Esophagus mucosa (tissue), 1 donor: ENCODE results near the gene NECTIN2. TPM values are rescaled to one million over a fixed set of nuclear protein-coding genes. Genes with fewer than 3 reads are reported as not detected.

Experiments used
- ATAC-seq: fragments of 200-7000 bp; cut with Tn5 transposase; one replicate; pipeline ENCODE4 v1.9.1; 2020
- total RNA-seq: library from RNA; stranded (reverse); gene quantifications from one replicate; pipeline ENCODE4 v1.2.4, GENCODE V29; 2023
- donor health status: DM: yes; HTN: yes; CAD: no.

Gene NECTIN2
- 64.4 TPM for total RNA-seq

- ATAC-seq: peak; percentile 92
These were observed at the start of gene NECTIN2 for GRCh38 chr19:44845612-44846454. NECTIN2 (plus strand) TSS chr19:44846297; CDS start chr19:44846526, 229 bp downstream.

DNA sequence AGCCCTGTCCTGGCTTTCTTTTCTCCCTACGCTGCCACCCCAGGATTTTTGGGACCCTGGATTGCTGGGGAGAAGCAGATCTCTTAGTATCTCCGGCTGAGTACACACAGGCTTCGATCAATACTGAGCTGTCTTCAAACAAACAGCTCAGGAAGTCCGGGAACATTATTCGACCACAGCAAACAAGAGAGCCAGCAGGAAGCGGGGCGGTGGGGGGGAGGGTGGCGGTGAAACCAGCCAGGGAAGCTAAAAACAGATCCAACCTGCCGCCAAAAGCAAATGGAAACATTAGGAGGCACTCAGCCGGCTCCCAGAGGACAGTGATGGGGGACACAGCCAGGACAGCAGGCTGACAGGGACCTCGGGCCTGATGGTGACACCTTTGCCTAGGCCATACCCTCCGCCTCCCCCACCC lies 49.4 kb upstream of the NECTIN2 start:
- no peak for ATAC-seq

DNA sequence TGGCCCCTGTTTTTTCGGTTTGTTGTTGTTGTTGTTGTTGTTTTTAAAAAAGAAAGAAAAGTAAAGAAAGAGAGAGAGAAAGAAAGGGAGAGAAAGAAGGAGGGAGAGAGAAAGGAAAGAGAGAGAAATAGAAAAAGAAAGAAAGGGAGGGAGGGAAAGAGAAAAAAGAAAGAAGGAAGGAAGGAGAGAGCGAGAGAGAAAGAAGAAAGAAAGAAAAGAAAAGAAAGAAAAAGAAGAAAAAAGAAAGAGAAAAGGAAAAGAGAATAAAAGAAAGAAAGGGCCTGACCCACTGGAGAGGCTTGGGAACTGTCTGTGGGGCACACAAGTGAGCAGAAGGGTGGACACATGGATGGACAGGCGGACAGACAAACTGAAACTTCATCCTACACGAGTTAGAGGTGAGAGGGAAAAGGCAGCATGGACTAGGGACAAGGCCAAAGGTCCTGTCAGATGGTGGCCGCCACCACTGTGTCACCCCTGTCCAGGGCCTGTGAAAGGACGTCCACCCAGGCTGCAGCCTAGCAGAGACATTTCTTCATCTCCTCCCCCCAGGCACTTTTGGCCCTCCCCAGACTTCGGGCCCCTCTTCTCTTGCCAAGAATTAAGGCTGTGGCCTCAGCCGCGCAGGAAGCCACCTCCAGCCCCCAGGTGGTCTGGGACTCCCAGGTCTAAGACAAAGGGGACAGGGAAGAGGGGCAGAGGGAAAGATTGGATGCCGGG lies 46.3 kb upstream of the NECTIN2 start:
- peak; percentile 8 for ATAC-seq

GRCh38 chr19:44800461-44800860 lies 45.6 kb upstream of the NECTIN2 start:
- peak; percentile 91 for ATAC-seq

GRCh38 chr19:44803442-44804428 lies 42.4 kb upstream of the NECTIN2 start:
- no peak for ATAC-seq

DNA sequence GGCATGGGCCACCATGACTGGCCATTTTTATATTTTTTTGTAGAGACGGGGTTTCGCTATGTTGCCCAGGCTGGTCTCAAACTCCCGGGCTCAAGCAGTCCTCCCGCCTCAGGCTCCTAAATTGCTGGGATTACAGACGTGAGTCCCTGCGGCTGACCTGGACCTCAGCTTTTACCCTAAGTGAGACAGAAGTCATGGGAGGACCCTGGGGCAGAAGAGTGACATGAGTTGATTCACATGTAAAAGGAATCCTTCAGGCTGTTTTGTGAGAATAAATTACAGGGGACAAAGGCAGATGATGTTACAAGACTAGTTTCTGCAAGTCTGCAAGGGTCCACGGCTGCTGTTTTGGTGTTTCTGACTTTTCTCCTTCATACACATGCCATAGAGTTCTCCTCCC lies 39.8 kb upstream of the NECTIN2 start:
- no peak for ATAC-seq

GRCh38 chr19:44807162-44807561 lies 38.9 kb upstream of the NECTIN2 start:
- peak; percentile 79 for ATAC-seq

DNA sequence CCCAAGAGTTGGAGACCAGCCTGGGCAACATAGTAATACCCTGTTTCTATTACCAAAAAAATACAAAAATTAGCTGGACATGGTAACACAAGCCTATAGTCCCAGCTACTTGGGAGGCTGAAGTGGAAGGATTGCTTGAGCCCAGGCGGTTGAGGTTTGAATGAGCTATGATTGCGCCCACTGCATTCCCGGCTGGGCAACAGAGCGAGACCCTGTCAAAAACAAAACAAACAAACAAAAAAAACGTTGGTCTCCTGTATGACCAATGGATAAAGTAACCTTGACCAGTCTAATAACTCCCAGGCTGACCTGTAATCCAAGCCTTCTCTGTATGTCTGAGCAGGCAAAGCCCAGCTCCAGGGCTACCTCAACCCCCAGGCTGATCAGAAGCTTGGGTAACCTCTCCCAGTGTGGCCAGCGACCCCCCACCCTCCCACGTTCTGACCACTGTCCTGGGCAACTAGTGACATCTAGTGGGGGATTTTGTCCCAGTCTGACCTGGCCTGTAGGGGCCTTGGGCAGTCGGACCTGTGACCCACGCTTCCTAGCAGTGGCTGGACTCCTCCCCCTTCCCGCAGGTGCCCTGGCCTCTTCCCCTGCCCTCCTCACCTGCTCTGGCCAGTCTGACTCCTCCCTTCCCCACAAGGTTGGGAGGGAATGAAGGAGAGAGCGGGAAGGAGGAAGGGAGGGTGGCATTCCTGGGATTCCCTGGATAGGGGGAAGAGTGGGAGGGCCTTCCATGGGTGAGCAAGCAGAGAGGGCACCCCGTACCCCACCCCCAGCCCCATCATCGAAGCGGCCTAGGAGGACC lies 38.2 kb upstream of the NECTIN2 start:
- peak; percentile 17 for ATAC-seq

GRCh38 chr19:44808463-44809371 lies 37.4 kb upstream of the NECTIN2 start, which contains the start of gene BCAM:
BCAM (plus strand) TSS chr19:44809103; CDS start chr19:44809125, 22 bp downstream.
- peak; percentile 40 for ATAC-seq

DNA sequence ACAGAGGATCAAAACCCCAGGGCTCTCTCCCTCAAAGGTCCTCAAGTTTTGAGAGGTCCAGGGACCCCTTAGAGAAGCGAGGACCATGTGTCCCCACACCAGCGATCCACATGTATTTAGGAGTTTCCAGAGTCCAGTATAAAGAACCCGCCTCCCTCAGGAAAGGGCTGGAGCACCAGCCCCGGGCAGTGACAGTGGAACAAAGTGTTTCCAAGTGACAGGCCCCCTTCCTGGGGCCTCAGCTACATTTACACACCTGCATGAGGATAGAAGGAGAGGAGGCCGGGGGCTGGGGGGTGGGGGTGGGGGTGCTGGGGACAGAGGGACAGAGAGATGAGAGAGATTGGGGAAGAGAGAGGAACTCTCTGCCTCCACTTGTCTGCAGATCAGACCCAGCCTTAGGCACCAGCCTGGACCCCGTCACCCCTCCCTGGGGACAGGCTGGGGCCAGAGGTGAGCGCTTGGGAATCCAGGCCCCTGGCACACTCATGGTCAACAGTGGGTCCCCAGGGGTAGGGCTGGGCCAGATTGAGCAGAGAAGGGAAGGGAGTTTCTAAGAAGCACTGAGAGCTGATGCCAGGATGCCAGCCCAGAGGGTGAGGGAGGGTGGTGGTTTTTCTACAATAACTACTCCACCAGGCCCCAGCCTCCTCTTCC lies 36.4 kb upstream of the NECTIN2 start:
- no peak for ATAC-seq

GRCh38 chr19:44810234-44811121 lies 35.6 kb upstream of the NECTIN2 start:
- no peak for ATAC-seq

DNA sequence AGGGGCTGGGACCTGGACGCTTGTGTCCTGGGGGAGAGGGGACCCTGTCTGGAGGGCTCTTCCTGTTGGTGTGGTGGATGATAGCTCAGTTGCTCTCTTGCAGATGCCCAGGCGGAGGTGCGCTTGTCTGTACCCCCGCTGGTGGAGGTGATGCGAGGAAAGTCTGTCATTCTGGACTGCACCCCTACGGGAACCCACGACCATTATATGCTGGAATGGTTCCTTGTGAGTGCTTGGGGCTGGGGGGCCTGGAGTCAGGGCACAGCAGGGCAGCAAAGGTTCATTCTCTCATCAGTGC lies 35.0 kb upstream of the NECTIN2 start:
- ATAC-seq: no peak

- ATAC-seq: no peak
These were observed 33.9 kb upstream of the NECTIN2 start for GRCh38 chr19:44812142-44812718.

DNA sequence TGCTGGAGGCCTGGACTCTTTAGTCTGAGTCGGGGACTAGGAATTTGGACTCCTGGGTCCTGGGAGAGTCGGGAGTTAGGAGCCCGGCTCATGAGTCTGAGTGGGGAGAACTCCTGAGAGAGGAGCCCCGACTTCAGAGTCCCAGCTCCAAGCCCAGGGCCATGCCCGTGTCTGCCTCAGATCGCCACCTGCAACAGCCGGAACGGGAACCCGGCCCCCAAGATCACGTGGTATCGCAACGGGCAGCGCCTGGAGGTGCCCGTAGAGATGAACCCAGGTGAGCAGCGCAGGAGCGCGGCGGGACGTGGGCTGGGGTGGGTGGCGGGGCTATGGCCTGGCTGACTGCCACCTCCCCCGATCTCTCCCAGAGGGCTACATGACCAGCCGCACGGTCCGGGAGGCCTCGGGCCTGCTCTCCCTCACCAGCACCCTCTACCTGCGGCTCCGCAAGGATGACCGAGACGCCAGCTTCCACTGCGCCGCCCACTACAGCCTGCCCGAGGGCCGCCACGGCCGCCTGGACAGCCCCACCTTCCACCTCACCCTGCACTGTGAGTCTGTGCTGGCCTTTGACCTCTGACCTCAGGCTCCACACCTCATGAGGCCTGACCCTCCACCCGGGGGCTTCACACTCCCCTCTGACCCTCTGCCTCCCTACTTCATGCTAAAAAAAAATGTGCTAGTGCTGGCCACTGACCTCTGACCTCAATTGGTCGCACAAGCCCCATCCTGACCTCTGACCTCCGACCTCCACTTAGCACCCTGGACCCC lies 32.8 kb upstream of the NECTIN2 start:
- ATAC-seq: no peak

DNA sequence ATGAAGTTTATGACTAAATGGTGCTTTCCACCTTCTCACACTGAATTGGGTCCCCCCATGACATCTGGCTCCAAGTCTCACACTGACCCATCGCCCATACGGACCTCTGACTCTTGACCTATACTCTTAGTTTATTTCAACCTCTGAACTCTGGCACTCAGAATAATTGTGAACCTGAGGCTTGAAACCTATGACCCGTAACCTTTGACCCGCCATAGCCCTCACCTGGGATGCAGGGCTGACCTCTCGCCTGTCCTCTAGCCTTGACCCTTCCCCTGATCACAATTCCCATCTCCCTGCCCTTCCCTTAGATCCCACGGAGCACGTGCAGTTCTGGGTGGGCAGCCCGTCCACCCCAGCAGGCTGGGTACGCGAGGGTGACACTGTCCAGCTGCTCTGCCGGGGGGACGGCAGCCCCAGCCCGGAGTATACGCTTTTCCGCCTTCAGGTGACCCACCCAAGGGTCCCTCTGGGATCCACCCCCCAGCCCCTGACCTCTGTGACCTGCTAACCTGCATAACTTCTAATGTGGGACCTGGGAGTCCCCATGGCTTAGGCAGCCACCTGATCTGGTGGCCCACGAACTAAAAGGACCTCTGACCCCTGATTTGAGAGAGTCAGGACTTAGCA lies 32.1 kb upstream of the NECTIN2 start:
- no peak for ATAC-seq

- no peak for ATAC-seq
These were observed 31.6 kb upstream of the NECTIN2 start for GRCh38 chr19:44814517-44814916.

DNA sequence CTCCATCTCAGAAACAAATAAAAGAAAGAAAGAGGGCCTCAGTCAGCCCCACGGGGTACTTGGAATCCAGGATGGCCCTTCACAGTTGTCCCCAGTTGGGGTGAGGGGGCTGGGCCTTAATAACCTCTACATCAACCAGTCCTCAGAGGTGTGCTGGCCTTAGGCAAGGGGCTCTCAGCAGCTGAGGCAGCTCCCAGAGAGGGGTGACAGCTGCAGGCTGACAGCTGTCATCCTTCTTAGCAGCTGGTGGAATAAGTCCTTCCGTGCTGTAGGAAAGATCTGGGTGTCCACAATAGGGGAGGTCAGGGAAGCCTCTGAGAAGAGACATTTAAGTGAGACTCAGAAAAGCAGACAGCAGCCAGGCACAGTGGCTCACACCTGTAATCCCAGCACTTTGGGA lies 29.8 kb upstream of the NECTIN2 start:
- no peak for ATAC-seq
